HepG2 (cell line): ENCODE measurements around the gene LHFPL2. TPM values are rescaled to one million over a fixed set of nuclear protein-coding genes. Genes with fewer than 3 reads are reported as not detected.

Source experiments
- ATAC-seq: fragments of 200-7000 bp; cut with Tn5 transposase; 3 replicates; pipeline ENCODE4 v1.9.1; 2020; ENCODE audit warnings: mild to moderate bottlenecking, moderate library complexity
- BruUV-seq: library from RNA; stranded (reverse); fragments of 400-500 nt; replicated peaks from 2 replicates; lab custom pipeline; 2021; lab: Mats Ljungman, UMichigan
- CTCF ChIA-PET: fragments of 300-600 bp; formaldehyde crosslinking; extraction: SDS; loops from one replicate; lab custom pipeline; 2021; ENCODE audit warnings: low total read pairs, inconsistent platforms, low intra/inter-chr PET ratio; lab: Yijun Ruan, JAX
- POLR2A ChIA-PET: fragments of 350-600 bp; sonication (Branson Sonifier 250); formaldehyde crosslinking; loops from one replicate; lab custom pipeline; 2020; ENCODE audit warnings: antibody characterized with exemption, inconsistent platforms; lab: Yijun Ruan, JAX
- DNase-seq: peaks from one replicate; pipeline ENCODE4 v3.0.0-alpha.2; 2015; ENCODE audit warnings: low spot score
- FAIRE-seq: peaks from 3 replicates; lab custom pipeline; 2011; peaks lifted over from hg19 to GRCh38; lab: Jason Lieb, UNC
- H2AFZ ChIP-seq: one replicate; pipeline ENCODE4 v1.6.1; 2011; ENCODE audit warnings: low read length, inconsistent platforms
- H3K27ac ChIP-seq: fragments of 300-600 bp; 3 replicates; pipeline ENCODE4 v1.8.0; 2011; ENCODE audit warnings: mixed run types, mild to moderate bottlenecking, mixed read lengths, low read length, inconsistent platforms; ENCODE audit not compliant: insufficient read depth; ENCODE audit errors: extremely low read length
- H3K27me3 ChIP-seq, 2 experiments: fragments of 200-600 bp in 1 of 2; 2 replicates in 1 of 2; 3 replicates in 1 of 2; pipeline versions ENCODE4 v1.6.0 to v1.8.0; 2011; ENCODE audit warnings: low read length in 2 of 2, mild to moderate bottlenecking in 2 of 2, moderate library complexity in 2 of 2, inconsistent platforms in 1 of 2; ENCODE audit not compliant: insufficient read depth in 2 of 2, control insufficient read depth in 1 of 2
- H3K36me3 ChIP-seq, 2 experiments: fragments of 200-600 bp in 1 of 2; replicated peaks in 1 of 2; 2 replicates in 1 of 2; 3 replicates in 1 of 2; pipeline versions ENCODE4 v1.5.1 to v1.8.0; 2011; ENCODE audit warnings: low read length in 2 of 2, inconsistent platforms in 1 of 2; ENCODE audit not compliant: insufficient read depth in 2 of 2, control insufficient read depth in 1 of 2
- H3K4me1 ChIP-seq: 2 replicates; pipeline ENCODE4 v1.5.1; 2012; ENCODE audit warnings: low read length, inconsistent platforms; ENCODE audit not compliant: insufficient read depth
- H3K4me2 ChIP-seq: 2 replicates; pipeline ENCODE4 v1.6.0; 2011; ENCODE audit warnings: low read depth, low read length, inconsistent platforms
- H3K4me3 ChIP-seq, 3 experiments: fragments of 200-600 bp in 1 of 3; sonication (generic), shearing (Covaris generic) in 1 of 3; replicated peaks in 1 of 3; 2 replicates each; pipeline ENCODE4 v1.5.1; 2011 to 2016; ENCODE audit warnings: low read length in 3 of 3, inconsistent platforms in 2 of 3, low read depth in 2 of 3, mild to moderate bottlenecking in 2 of 3, control low read depth in 1 of 3, mixed read lengths in 1 of 3; ENCODE audit not compliant: insufficient read depth in 1 of 3
- H3K79me2 ChIP-seq: one replicate; pipeline ENCODE4 v1.6.1; 2011; ENCODE audit warnings: low read length, inconsistent platforms; ENCODE audit not compliant: insufficient read depth
- H3K9ac ChIP-seq: 2 replicates; pipeline ENCODE4 v1.6.0; 2011; ENCODE audit warnings: mild to moderate bottlenecking, low read depth, low read length, inconsistent platforms; ENCODE audit not compliant: insufficient read depth
- H3K9me3 ChIP-seq: 2 replicates; pipeline ENCODE4 v1.5.1; 2012; ENCODE audit warnings: mild to moderate bottlenecking, low read length
- H4K20me1 ChIP-seq: 2 replicates; pipeline ENCODE4 v1.6.0; 2011; ENCODE audit warnings: inconsistent platforms, mild to moderate bottlenecking, low read length, moderate library complexity; ENCODE audit not compliant: insufficient read depth
- BORCS8-MEF2B ChIP-seq: sonication (generic); formaldehyde crosslinking; IDR thresholded peaks from 2 replicates; pipeline ENCODE4 v1.8.0; 2022; ENCODE audit warnings: mild to moderate bottlenecking, missing genetic modification reagents
- DNMT3B ChIP-seq: conservative IDR thresholded peaks from 2 replicates; pipeline ENCODE4 v1.6.1; 2016; ENCODE audit warnings: missing biosample characterization, control low read depth
- FOXK1 ChIP-seq: sonication (generic); formaldehyde crosslinking; IDR thresholded peaks from 2 replicates; pipeline ENCODE4 v1.4.0; 2020; ENCODE audit warnings: low read depth, missing genetic modification reagents, borderline replicate concordance
- MAFF ChIP-seq: IDR thresholded peaks from 2 replicates; pipeline ENCODE4 v1.6.1; 2011; ENCODE audit warnings: low read depth, low read length, improper control_type of control experiment
- PHF20 ChIP-seq: sonication (generic); formaldehyde crosslinking; IDR thresholded peaks from 2 replicates; pipeline ENCODE4 v1.5.0; 2020; ENCODE audit warnings: mild to moderate bottlenecking, missing genetic modification reagents
- RXRA ChIP-seq: sonication (generic); formaldehyde crosslinking; IDR thresholded peaks from 2 replicates; pipeline ENCODE4 v1.5.1; 2020; ENCODE audit warnings: missing genetic modification reagents
- ZNF329 ChIP-seq: sonication (generic); formaldehyde crosslinking; IDR thresholded peaks from 2 replicates; pipeline ENCODE4 v1.9.0; 2021; ENCODE audit warnings: low read depth, mild to moderate bottlenecking, missing genetic modification reagents
- WGBS: methylation state at CpG from one replicate; pipeline ENCODE4 v1.1.6; 2017; ENCODE audit warnings: low lambda C conversion rate; 5-methylcytosine and 5-hydroxymethylcytosine counted together
- in situ Hi-C: cut with HindIII; loops from 2 replicates; pipeline ENCODE4 v1.10.0; 2017; ENCODE audit warnings: low pct_unique_long_range_greater_than_20kb; ENCODE audit not compliant: extremely low pct_ligation_motif_present
- intact Hi-C: fragments of 100-400 bp; cut with micrococcal nuclease; formaldehyde crosslinking; loops from one replicate; pipeline ENCODE4 v1.10.0; 2022; ENCODE audit not compliant: unreplicated experiment
- polyA plus RNA-seq, 8 experiments: library from polyadenylated mRNA; depleted of rRNA in 3 of 8; stranded (reverse) in 7 of 8; unstranded in 1 of 8; fragments of >200 nt; fragmentation: Illumina TruSeq in 4 of 8; extraction: Trizol in 4 of 8; gene quantifications; 2 replicates each; pipeline versions ENCODE4 v1.2.1 to v1.2.3, GENCODE V29; 2011 to 2016; ENCODE audit warnings: low read depth in 4 of 8, missing spikeins in 1 of 8, mixed read lengths in 1 of 8; ENCODE audit not compliant: insufficient read depth in 1 of 8
- total RNA-seq, 5 experiments: library from RNA; depleted of rRNA; stranded (reverse); fragments of >200 nt; fragmentation: Illumina TruSeq; extraction: Trizol; gene quantifications; 2 replicates each; pipeline ENCODE4 v1.2.3, GENCODE V29; 2016; ENCODE audit warnings: low read depth in 1 of 5
- TF ChIP-seq, protein P1 (sequence below): sonication (generic); formaldehyde crosslinking; IDR thresholded peaks from 2 replicates; pipeline ENCODE4 v1.4.0; 2020; ENCODE audit warnings: missing genetic modification reagents, low read depth, mild to moderate bottlenecking, borderline replicate concordance
- TF ChIP-seq, protein P2 (sequence below): sonication (generic); formaldehyde crosslinking; conservative IDR thresholded peaks from 2 replicates; pipeline ENCODE4 v1.4.0; 2020; ENCODE audit warnings: missing genetic modification reagents
- TF ChIP-seq, protein P3 (sequence below): sonication (generic); formaldehyde crosslinking; conservative IDR thresholded peaks from 2 replicates; pipeline ENCODE4 v1.4.0; 2020; ENCODE audit warnings: missing genetic modification reagents
- TF ChIP-seq, protein P4 (sequence below): sonication (generic); formaldehyde crosslinking; IDR thresholded peaks from 2 replicates; pipeline ENCODE4 v1.4.0; 2020; ENCODE audit warnings: mild to moderate bottlenecking, missing genetic modification reagents
- TF ChIP-seq, protein P5 (sequence below): IDR thresholded peaks from 2 replicates; pipeline ENCODE4 v1.4.0; 2020; ENCODE audit warnings: mild to moderate bottlenecking, missing genetic modification reagents
- TF ChIP-seq, protein P6 (sequence below): sonication (generic); formaldehyde crosslinking; IDR thresholded peaks from 2 replicates; pipeline ENCODE4 v1.5.1; 2020; ENCODE audit warnings: mild to moderate bottlenecking, moderate library complexity, missing genetic modification reagents
- TF ChIP-seq, protein P7 (sequence below): sonication (generic); formaldehyde crosslinking; IDR thresholded peaks from 2 replicates; pipeline ENCODE4 v1.8.0; 2022; ENCODE audit warnings: mild to moderate bottlenecking, missing genetic modification reagents

Gene LHFPL2
- total and polyA plus RNA-seq, 2 of the 13 experiments (the other 11 are each of a cell fraction or from before 2014, with no cell fraction given) = 6.0 to 20.0 TPM

DNA sequence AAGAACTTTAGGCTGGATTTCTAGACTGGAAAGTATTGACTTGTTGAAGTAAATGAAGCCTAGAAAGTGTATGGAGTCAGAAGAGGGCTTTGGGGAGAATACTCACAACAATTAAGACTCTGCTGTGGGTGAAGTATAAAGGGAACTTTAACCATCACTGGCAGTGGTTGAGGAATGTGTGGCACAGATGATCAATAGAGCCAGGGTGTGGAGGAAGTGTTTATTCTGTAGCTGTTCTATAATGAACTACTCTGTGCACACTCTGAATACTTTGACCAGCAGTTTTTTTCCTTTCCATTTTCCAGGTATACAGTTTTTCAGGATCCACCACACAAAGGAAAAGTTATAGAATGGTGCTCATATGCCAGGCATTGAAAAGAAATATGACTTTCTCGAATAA, 181.4 kb downstream of the LHFPL2 start:
- no peak overlapping the region for H3K4me3 ChIP-seq
- CTCF ChIA-PET = interaction anchor here (1.1 to 2.9 kb wide), 3 partner anchors 64 to 160 kb away, joined by 3 to 12 read pairs (median 4); no protein-coding TSS in a partner anchor
- H3K9me3 ChIP-seq = no peaks in the 10 kb centered on the region
- no peak overlapping the region for H2AFZ ChIP-seq
- no peaks in the 10 kb centered on the region for H3K79me2 ChIP-seq
- no peaks in the 10 kb centered on the region for H4K20me1 ChIP-seq
- FAIRE-seq (no peak), DNase-seq (no peak), ATAC-seq (no peak)
- WGBS = 98% methylated on average over 1 of the region's 1 CpG
- H3K4me2 ChIP-seq = no peak overlapping the region
- peaks cover 0 to 5% of the 10 kb centered on the region in 2 experiments; a peak in 1 of 5 replicates for H3K36me3 ChIP-seq
- POLR2A ChIA-PET = no interaction called here
- no peak overlapping the region for H3K27ac ChIP-seq
- intact Hi-C loops = loop anchor here (5.0 kb wide), 1 partner anchor 180 kb away; the partner anchor contains the start of gene LHFPL2
- H3K9ac ChIP-seq = no peak overlapping the region
- H3K4me1 ChIP-seq = peaks cover 5% of the 10 kb centered on the region; the same call in 1 of the 2 replicates
- no peaks in the 10 kb centered on the region for H3K27me3 ChIP-seq
- no TSS peak for BruUV-seq
- in situ Hi-C loops = no loop called here
- TF ChIP-seq ZNF329 = no peak
- TF ChIP-seq, protein P1, sequence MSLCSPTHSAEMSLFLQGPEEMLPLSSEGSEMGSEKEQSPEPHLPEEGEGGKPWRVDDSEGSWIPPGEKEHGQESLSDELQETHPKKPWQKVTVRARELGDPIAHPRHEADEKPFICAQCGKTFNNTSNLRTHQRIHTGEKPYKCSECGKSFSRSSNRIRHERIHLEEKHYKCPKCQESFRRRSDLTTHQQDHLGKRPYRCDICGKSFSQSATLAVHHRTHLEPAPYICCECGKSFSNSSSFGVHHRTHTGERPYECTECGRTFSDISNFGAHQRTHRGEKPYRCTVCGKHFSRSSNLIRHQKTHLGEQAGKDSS (CRISPR knock-in tag) = no peak
- TF ChIP-seq, protein P2, sequence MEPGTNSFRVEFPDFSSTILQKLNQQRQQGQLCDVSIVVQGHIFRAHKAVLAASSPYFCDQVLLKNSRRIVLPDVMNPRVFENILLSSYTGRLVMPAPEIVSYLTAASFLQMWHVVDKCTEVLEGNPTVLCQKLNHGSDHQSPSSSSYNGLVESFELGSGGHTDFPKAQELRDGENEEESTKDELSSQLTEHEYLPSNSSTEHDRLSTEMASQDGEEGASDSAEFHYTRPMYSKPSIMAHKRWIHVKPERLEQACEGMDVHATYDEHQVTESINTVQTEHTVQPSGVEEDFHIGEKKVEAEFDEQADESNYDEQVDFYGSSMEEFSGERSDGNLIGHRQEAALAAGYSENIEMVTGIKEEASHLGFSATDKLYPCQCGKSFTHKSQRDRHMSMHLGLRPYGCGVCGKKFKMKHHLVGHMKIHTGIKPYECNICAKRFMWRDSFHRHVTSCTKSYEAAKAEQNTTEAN (CRISPR knock-in tag) = no peak
- TF ChIP-seq, protein P3, sequence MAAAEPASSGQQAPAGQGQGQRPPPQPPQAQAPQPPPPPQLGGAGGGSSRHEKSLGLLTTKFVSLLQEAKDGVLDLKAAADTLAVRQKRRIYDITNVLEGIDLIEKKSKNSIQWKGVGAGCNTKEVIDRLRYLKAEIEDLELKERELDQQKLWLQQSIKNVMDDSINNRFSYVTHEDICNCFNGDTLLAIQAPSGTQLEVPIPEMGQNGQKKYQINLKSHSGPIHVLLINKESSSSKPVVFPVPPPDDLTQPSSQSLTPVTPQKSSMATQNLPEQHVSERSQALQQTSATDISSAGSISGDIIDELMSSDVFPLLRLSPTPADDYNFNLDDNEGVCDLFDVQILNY (CRISPR knock-in tag) = no peak
- no peak for TF ChIP-seq MAFF
- no peak for TF ChIP-seq RXRA (CRISPR knock-in tag)
- TF ChIP-seq PHF20 = no peak
- TF ChIP-seq BORCS8-MEF2B = no peak
- TF ChIP-seq, protein P4, sequence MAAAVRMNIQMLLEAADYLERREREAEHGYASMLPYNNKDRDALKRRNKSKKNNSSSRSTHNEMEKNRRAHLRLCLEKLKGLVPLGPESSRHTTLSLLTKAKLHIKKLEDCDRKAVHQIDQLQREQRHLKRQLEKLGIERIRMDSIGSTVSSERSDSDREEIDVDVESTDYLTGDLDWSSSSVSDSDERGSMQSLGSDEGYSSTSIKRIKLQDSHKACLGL (CRISPR knock-in tag) = no peak
- TF ChIP-seq, protein P5, sequence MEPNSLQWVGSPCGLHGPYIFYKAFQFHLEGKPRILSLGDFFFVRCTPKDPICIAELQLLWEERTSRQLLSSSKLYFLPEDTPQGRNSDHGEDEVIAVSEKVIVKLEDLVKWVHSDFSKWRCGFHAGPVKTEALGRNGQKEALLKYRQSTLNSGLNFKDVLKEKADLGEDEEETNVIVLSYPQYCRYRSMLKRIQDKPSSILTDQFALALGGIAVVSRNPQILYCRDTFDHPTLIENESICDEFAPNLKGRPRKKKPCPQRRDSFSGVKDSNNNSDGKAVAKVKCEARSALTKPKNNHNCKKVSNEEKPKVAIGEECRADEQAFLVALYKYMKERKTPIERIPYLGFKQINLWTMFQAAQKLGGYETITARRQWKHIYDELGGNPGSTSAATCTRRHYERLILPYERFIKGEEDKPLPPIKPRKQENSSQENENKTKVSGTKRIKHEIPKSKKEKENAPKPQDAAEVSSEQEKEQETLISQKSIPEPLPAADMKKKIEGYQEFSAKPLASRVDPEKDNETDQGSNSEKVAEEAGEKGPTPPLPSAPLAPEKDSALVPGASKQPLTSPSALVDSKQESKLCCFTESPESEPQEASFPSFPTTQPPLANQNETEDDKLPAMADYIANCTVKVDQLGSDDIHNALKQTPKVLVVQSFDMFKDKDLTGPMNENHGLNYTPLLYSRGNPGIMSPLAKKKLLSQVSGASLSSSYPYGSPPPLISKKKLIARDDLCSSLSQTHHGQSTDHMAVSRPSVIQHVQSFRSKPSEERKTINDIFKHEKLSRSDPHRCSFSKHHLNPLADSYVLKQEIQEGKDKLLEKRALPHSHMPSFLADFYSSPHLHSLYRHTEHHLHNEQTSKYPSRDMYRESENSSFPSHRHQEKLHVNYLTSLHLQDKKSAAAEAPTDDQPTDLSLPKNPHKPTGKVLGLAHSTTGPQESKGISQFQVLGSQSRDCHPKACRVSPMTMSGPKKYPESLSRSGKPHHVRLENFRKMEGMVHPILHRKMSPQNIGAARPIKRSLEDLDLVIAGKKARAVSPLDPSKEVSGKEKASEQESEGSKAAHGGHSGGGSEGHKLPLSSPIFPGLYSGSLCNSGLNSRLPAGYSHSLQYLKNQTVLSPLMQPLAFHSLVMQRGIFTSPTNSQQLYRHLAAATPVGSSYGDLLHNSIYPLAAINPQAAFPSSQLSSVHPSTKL (CRISPR knock-in tag) = no peak
- no peak for TF ChIP-seq DNMT3B
- TF ChIP-seq, protein P6, sequence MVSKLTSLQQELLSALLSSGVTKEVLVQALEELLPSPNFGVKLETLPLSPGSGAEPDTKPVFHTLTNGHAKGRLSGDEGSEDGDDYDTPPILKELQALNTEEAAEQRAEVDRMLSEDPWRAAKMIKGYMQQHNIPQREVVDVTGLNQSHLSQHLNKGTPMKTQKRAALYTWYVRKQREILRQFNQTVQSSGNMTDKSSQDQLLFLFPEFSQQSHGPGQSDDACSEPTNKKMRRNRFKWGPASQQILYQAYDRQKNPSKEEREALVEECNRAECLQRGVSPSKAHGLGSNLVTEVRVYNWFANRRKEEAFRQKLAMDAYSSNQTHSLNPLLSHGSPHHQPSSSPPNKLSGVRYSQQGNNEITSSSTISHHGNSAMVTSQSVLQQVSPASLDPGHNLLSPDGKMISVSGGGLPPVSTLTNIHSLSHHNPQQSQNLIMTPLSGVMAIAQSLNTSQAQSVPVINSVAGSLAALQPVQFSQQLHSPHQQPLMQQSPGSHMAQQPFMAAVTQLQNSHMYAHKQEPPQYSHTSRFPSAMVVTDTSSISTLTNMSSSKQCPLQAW (CRISPR knock-in tag) = no peak
- no peak for TF ChIP-seq FOXK1 (CRISPR knock-in tag)
- TF ChIP-seq, protein P7, sequence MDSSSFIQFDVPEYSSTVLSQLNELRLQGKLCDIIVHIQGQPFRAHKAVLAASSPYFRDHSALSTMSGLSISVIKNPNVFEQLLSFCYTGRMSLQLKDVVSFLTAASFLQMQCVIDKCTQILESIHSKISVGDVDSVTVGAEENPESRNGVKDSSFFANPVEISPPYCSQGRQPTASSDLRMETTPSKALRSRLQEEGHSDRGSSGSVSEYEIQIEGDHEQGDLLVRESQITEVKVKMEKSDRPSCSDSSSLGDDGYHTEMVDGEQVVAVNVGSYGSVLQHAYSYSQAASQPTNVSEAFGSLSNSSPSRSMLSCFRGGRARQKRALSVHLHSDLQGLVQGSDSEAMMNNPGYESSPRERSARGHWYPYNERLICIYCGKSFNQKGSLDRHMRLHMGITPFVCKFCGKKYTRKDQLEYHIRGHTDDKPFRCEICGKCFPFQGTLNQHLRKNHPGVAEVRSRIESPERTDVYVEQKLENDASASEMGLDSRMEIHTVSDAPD (CRISPR knock-in tag) = no peak
